Measurements from ENCODE around the gene KIAA0040.

KIAA0040 gene

GRCh38 chr1:175172503-175172902 lies 20.1 kb downstream of the KIAA0040 start (continued):
- TF ChIP-seq TSHZ2 (CRISPR knock-in tag; IDR thresholded peaks at IDR 0.05): no peak
- no peak for TF ChIP-seq ZFP3 (CRISPR knock-in tag; IDR thresholded peaks at IDR 0.05)
- TF ChIP-seq CSRNP3 (CRISPR knock-in tag; IDR thresholded peaks at IDR 0.05): no peak
- TF ChIP-seq TOX (CRISPR knock-in tag; IDR thresholded peaks at IDR 0.05; ENCODE audit: borderline replicate concordance): no peak
- no peak for TF ChIP-seq ZNF70 (CRISPR knock-in tag; IDR thresholded peaks at IDR 0.05)

- ATAC-seq: no peak
Measured at GRCh38 chr1:175171036-175171913, 21.3 kb downstream of the KIAA0040 start.

GRCh38 chr1:175169286-175170018 lies 23.1 kb downstream of the KIAA0040 start:
- no peak for ATAC-seq
- TF ChIP-seq POU6F1 (CRISPR knock-in tag; IDR thresholded peaks at IDR 0.05; ENCODE audit: borderline replicate concordance, low read depth) (no peak), OSR1 (CRISPR knock-in tag; IDR thresholded peaks at IDR 0.05) (no peak), ISL1 (CRISPR knock-in tag; IDR thresholded peaks at IDR 0.05) (no peak), ARNTL (CRISPR knock-in tag; IDR thresholded peaks at IDR 0.05; ENCODE audit: borderline replicate concordance, low read depth) (no peak), PATZ1 (CRISPR knock-in tag; IDR thresholded peaks at IDR 0.05; ENCODE audit: borderline replicate concordance) (no peak), ESRRG (CRISPR knock-in tag; IDR thresholded peaks at IDR 0.05) (no peak), ZNF70 (CRISPR knock-in tag; IDR thresholded peaks at IDR 0.05) (no peak), RARB (CRISPR knock-in tag; IDR thresholded peaks at IDR 0.05) (no peak), SNAI2 (CRISPR knock-in tag; IDR thresholded peaks at IDR 0.05) (no peak)

More at GRCh38 chr1:175171036-175171913, 21.3 kb downstream of the KIAA0040 start:
- TF ChIP-seq PATZ1 (CRISPR knock-in tag; IDR thresholded peaks at IDR 0.05; ENCODE audit: borderline replicate concordance) (no peak), POU6F1 (CRISPR knock-in tag; IDR thresholded peaks at IDR 0.05; ENCODE audit: borderline replicate concordance, low read depth) (no peak), CREB5 (CRISPR knock-in tag; IDR thresholded peaks at IDR 0.05; ENCODE audit: low read depth) (no peak), TOX (CRISPR knock-in tag; IDR thresholded peaks at IDR 0.05; ENCODE audit: borderline replicate concordance) (no peak), PPARA (CRISPR knock-in tag; IDR thresholded peaks at IDR 0.05; ENCODE audit: borderline replicate concordance) (no peak), ZFP30 (CRISPR knock-in tag; IDR thresholded peaks at IDR 0.05) (no peak), ZNF8 (CRISPR knock-in tag; IDR thresholded peaks at IDR 0.05) (no peak), CSDC2 (CRISPR knock-in tag; IDR thresholded peaks at IDR 0.05) (no peak), ZNF70 (CRISPR knock-in tag; IDR thresholded peaks at IDR 0.05) (no peak)
